Tibial nerve (tissue), 4 donors: ENCODE results near the gene DDX51. TPM values are rescaled to one million over a fixed set of nuclear protein-coding genes. Genes with fewer than 3 reads are reported as not detected.
A peak's percentile ranks its signal among the peaks of the same experiment; 100 is the strongest.

Source experiments
- DNase-seq, 2 donors: peaks; one replicate each; pipeline ENCODE4 v3.0.0-alpha.2; 2019; ENCODE audit warnings: low spot score in 2 of 2
- H3K27ac ChIP-seq, 4 donors: fragments of 200-600 bp; sonication (generic) in 3 of 4; one replicate each; pipeline ENCODE4 v1.5.1; 2017 to 2019; ENCODE audit warnings: mild to moderate bottlenecking in 1 of 4
- H3K27me3 ChIP-seq, 2 donors: fragments of 200-600 bp; sonication (generic) in 1 of 2; one replicate each; pipeline versions ENCODE4 v1.5.1 to v1.6.0; 2017 to 2019
- H3K36me3 ChIP-seq, 3 donors: fragments of 200-600 bp; sonication (generic); one replicate each; pipeline ENCODE4 v1.5.1; 2018 to 2019
- H3K4me1 ChIP-seq, 4 donors: fragments of 200-600 bp; sonication (generic) in 3 of 4; one replicate each; pipeline ENCODE4 v1.5.1; 2017 to 2019
- H3K4me3 ChIP-seq, 4 donors: fragments of 200-600 bp; sonication (generic) in 3 of 4; one replicate each; pipeline ENCODE4 v1.5.1; 2017 to 2019; ENCODE audit warnings: mild to moderate bottlenecking in 1 of 4, moderate library complexity in 1 of 4
- H3K9me3 ChIP-seq, 4 donors: fragments of 200-600 bp; sonication (generic) in 3 of 4; one replicate each; pipeline ENCODE4 v1.5.1; 2017 to 2019
- CTCF ChIP-seq, 5 experiments: fragments of 200-600 bp in 3 of 5; fragments of 450-650 bp in 2 of 5; sonication (generic) in 3 of 5; IDR thresholded peaks; one replicate each; pipeline ENCODE4 v1.5.1; 2016 to 2019; ENCODE audit warnings: antibody characterized with exemption in 5 of 5, mild to moderate bottlenecking in 3 of 5, moderate library complexity in 2 of 5
- EP300 ChIP-seq, 2 donors: sonication (generic); formaldehyde crosslinking; IDR thresholded peaks; one replicate each; pipeline ENCODE4 v1.6.1; 2017; ENCODE audit warnings: antibody characterized with exemption in 2 of 2, mild to moderate bottlenecking in 1 of 2
- POLR2A ChIP-seq, 2 donors: fragments of 450-650 bp; IDR thresholded peaks; one replicate each; pipeline ENCODE4 v1.6.1; 2017; ENCODE audit warnings: antibody characterized with exemption in 2 of 2, mild to moderate bottlenecking in 2 of 2, moderate library complexity in 2 of 2
- WGBS, 2 donors: methylation state at CpG; one replicate each; pipeline ENCODE4 v1.1.5; 2018; 5-methylcytosine and 5-hydroxymethylcytosine counted together
- total RNA-seq, 4 donors: library from RNA; depleted of rRNA; stranded (reverse); fragments of >200 nt; gene quantifications; one replicate each; pipeline ENCODE4 v1.1.0, GENCODE V29; 2016

Gene DDX51
- 10 to 100 TPM; 15.5 to 43.8 (median 28.7) TPM for total RNA-seq

GRCh38 chr12:132144115-132144809 lies at the start of gene DDX51, which contains the start of gene NOC4L:
Gene DDX51 (minus strand): TSS chr12:132144319. CDS start chr12:132144296, 23 bp downstream.
Gene NOC4L (plus strand): TSS chr12:132144457. CDS start chr12:132144489, 32 bp downstream.
- peak; percentile 25 to 51 for TF ChIP-seq POLR2A (IDR thresholded peaks at IDR 0.05)
- peak in 2 of 5 experiments; percentile 53 to 61 for TF ChIP-seq CTCF (IDR thresholded peaks at IDR 0.05)
- peak; percentile 91 to 97 for TF ChIP-seq EP300 (IDR thresholded peaks at IDR 0.05)
- Histone ChIP-seq H3K4me3 (peak within 1 kb of the TSS; percentile 79 to 99 (median 98)), H3K9me3 (no peaks in the 10 kb centered on the region), H3K36me3 (peaks cover 0 to 68% (median 17%) of the 10 kb centered on the region in 3 donors), H3K27ac (peak within 1 kb of the TSS; percentile 87 to 96 (median 96)), H3K27me3 (no peaks in the 10 kb centered on the region), H3K4me1 (peaks cover 0 to 39% (median 17%) of the 10 kb centered on the region in 4 donors)
- WGBS, 2 donors = 0 to 2% methylated on average over 5 to 13 of the region's 100 CpGs
- peak; percentile 93 to 95 for DNase-seq

- 56 to 69% methylated on average over 29 to 30 of the region's 31 CpGs for WGBS, 2 donors
- H3K4me3 ChIP-seq = no peak overlapping the region
- H3K4me1 ChIP-seq = peaks cover 0 to 21% (median 7%) of the 10 kb centered on the region in 4 donors
- TF ChIP-seq EP300 (IDR thresholded peaks at IDR 0.05) (no peak), POLR2A (IDR thresholded peaks at IDR 0.05) (no peak), CTCF (IDR thresholded peaks at IDR 0.05) (no peak)
- H3K27me3 ChIP-seq = peaks cover 0 to 17% of the 10 kb centered on the region in 2 donors
- H3K27ac ChIP-seq = no peak overlapping the region
- H3K9me3 ChIP-seq = peaks cover 0 to 24% (median 0%) of the 10 kb centered on the region in 4 donors
- H3K36me3 ChIP-seq = no peaks in the 10 kb centered on the region
- DNase-seq = no peak
Observed at GRCh38 chr12:132191715-132192553, 47.8 kb upstream of the DDX51 start.

GRCh38 chr12:132190834-132191500 lies 46.8 kb upstream of the DDX51 start:
- Histone ChIP-seq H3K27me3 (peaks cover 0 to 17% of the 10 kb centered on the region in 2 donors), H3K9me3 (peaks cover 0 to 29% (median 0%) of the 10 kb centered on the region in 4 donors), H3K36me3 (no peaks in the 10 kb centered on the region), H3K4me1 (peaks cover 0 to 21% (median 7%) of the 10 kb centered on the region in 4 donors), H3K27ac (no peak overlapping the region), H3K4me3 (no peak overlapping the region)
- WGBS, 2 donors = 81 to 82% methylated on average over 22 to 30 of the region's 30 CpGs
- no peak for TF ChIP-seq CTCF (IDR thresholded peaks at IDR 0.05)
- TF ChIP-seq EP300 (IDR thresholded peaks at IDR 0.05) = no peak
- no peak for TF ChIP-seq POLR2A (IDR thresholded peaks at IDR 0.05)
- no peak for DNase-seq

- peak overlapping the region in 3 of 4 donors; percentile 54 to 65 (median 65) for H3K27ac ChIP-seq
- H3K36me3 ChIP-seq = no peaks in the 10 kb centered on the region
- TF ChIP-seq EP300 (IDR thresholded peaks at IDR 0.05) = no peak
- no peak for TF ChIP-seq POLR2A (IDR thresholded peaks at IDR 0.05)
- TF ChIP-seq CTCF (IDR thresholded peaks at IDR 0.05) = peak in 1 of 5 experiments; percentile 2
- DNase-seq = no peak
- H3K27me3 ChIP-seq = peaks cover 0 to 17% of the 10 kb centered on the region in 2 donors
- peak overlapping the region; percentile 40 to 58 (median 51) for H3K4me3 ChIP-seq
- H3K9me3 ChIP-seq = peaks cover 0 to 37% (median 0%) of the 10 kb centered on the region in 4 donors
- peaks cover 0 to 21% (median 7%) of the 10 kb centered on the region in 4 donors for H3K4me1 ChIP-seq
- WGBS, 2 donors = 46 to 58% methylated on average over 38 to 49 of the region's 59 CpGs
Observed at GRCh38 chr12:132190012-132190755, 46.1 kb upstream of the DDX51 start.
